ENCODE data around the gene NCF4.
A peak's percentile ranks its signal among the peaks of the same experiment; 100 is the strongest.

Gene NCF4

GRCh38 chr22:36838119-36839030 is 22.4 kb upstream of the NCF4 start:
- DNase-seq (ENCODE audit: low spot score) = no peak

- DNase-seq (ENCODE audit: low spot score) = no peak
These were observed 21.3 kb upstream of the NCF4 start for GRCh38 chr22:36839356-36840073.

DNA sequence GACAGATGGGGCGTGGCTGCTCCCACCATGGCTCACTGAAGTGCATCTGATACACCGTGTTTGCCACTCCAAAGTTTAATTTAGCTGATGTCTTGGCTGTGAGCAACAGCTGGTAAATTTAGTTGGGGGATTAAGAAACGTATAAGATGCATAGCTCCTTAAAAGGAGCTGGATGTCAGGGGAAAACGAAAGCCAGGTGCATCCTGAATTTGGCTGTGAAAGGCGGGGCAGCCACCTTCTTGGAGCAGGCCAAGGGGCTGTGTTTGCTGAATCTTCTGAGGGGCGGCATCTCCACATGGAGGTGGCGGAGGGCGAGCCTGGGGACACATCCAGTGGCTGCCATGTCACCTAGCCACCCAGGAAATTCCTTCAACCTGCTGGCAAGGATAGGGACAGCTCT is 20.7 kb upstream of the NCF4 start:
- DNase-seq (ENCODE audit: low spot score) = no peak

- DNase-seq (ENCODE audit: low spot score) = no peak
These were observed 14.5 kb upstream of the NCF4 start for GRCh38 chr22:36846271-36846670.

DNA sequence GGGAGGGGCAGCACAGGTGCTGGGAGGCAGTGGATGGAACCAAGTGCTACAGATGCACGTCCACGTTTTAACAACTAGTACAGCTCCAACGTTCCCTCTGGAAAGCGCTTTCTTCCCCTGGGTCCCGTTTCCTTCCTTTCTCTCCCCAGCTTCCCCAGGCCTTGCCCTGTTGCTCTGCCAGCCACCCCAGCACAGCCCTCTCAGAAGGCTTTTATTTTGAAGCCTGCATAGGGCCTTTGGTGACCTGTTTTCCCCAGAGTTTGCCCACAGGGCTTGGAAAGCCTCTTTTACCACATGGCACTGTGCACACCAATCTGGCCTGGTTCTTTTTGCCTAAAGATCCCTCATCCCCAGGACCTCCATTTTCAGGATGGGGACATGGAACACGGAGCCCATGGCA is 13.9 kb upstream of the NCF4 start:
- DNase-seq (ENCODE audit: low spot score) = no peak

GRCh38 chr22:36850056-36850455 is 10.8 kb upstream of the NCF4 start:
- DNase-seq (ENCODE audit: low spot score) = no peak

DNA sequence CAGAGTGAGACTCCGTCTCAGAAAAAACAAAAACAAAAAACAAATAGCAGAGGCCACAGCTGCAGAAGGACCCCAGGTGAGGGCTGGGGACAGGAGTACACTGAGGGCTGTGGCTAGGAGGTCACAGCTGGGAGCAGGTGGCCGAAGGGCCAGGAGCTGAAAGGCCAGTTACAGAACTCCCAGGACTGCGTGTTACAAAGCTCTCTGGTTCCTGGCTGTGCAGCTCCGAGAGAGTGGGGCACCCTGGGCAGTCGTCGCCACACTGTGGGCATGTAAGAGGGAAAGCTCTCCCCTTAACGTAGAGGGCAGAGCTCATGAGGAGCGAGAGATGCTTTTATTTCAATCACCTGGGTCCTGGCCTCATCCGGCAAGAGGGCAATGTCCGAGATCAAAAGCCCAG is 10.1 kb upstream of the NCF4 start:
- DNase-seq (ENCODE audit: low spot score) = no peak

DNA sequence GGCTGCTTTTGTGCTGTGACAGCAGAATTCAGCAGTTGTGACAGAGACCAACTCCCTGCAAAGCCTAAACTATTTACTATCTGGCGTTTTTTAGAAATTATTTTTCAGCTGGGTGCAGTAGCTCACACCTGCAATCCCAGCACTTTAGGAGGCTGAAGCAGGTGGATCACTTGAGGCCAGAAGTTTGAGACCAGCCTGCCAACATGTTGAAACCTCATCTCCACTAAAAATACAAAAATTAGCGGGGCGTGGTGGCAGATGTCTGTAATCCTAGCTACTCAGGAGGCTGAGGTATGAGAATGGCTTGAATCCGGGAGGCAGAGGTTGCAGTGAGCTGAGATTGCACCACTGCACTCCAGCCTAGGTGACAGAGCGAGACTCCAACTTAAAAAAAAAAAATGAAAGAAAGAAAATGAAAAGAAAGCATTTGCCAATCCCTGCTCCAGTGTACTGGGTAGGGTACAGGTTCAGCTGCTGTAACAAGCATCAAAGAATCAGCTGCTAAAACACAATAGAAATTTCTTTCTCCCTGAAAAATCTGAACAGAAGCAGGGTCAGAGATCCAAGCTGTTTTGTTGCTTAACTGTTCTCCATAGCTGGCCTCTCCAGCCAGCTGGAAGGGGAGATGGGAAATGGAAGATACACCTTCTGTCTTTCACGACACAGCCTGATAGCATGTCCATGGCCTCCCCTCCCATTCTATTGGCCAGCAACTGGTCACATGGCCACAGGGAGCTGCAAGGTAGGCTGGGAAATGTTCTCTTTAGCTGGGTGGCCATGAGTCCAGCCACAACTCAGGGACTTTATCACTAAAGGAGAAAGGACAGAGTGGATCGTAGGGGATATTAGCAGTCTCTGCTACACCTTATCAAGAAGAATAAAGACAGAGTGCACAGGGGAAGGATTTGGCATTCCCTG is 8.5 kb upstream of the NCF4 start:
- DNase-seq (ENCODE audit: low spot score) = no peak

GRCh38 chr22:36853407-36854099 is 7.3 kb upstream of the NCF4 start:
- peak; percentile 31 for DNase-seq (ENCODE audit: low spot score)

DNA sequence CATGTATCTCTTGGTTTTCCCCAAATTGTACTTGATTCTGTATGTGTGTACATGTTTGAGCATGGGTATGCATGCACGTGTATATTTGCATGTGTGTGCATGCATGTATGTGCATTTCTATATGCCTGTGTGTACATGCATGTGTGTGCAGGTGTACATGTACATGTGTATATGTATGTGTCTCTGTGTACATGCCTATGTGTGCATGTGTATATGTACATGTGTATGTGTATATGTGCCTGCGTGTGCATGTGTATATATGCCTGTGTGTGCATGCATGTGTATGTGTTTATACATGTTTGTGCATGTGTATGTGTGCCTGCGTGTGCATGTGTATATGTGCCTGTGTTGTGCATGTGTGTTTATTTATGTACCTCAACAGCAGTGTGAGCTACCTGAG is 5.3 kb upstream of the NCF4 start:
- DNase-seq (ENCODE audit: low spot score) = no peak

GRCh38 chr22:36856121-36856791 is 4.5 kb upstream of the NCF4 start:
- DNase-seq (ENCODE audit: low spot score) = peak; percentile 83

GRCh38 chr22:36856792-36857135 is 4.0 kb upstream of the NCF4 start:
- no peak for DNase-seq (ENCODE audit: low spot score)

GRCh38 chr22:36858156-36858555 is 2.6 kb upstream of the NCF4 start:
- no peak for DNase-seq (ENCODE audit: low spot score)

DNA sequence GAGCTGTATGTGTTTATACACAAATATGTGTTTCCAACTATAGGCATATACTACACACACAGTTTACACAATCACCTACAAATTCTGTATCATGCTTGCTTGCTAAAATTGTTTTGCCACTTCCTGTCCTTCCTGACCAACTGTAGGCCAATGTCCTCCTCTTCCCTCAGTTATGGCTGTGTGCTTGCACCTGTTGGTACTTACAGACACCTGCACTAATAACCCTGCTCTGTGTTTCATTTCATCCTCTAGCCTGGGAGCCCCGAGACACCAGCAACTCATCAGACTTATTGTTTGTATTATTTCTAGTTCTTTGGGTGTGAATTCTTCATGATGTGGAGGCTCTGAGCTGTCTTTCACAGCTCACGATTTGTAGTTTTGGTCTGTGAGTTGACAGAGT is 1.8 kb upstream of the NCF4 start:
- no peak for DNase-seq (ENCODE audit: low spot score)

GRCh38 chr22:36860017-36860416 is 789 bp upstream of the NCF4 start:
- no peak for DNase-seq (ENCODE audit: low spot score)

- DNase-seq (ENCODE audit: low spot score) = no peak
These were observed 377 bp upstream of the NCF4 start for GRCh38 chr22:36860438-36860820.

GRCh38 chr22:36862251-36863242 is 1.7 kb downstream of the NCF4 start:
- no peak for DNase-seq (ENCODE audit: low spot score)

DNA sequence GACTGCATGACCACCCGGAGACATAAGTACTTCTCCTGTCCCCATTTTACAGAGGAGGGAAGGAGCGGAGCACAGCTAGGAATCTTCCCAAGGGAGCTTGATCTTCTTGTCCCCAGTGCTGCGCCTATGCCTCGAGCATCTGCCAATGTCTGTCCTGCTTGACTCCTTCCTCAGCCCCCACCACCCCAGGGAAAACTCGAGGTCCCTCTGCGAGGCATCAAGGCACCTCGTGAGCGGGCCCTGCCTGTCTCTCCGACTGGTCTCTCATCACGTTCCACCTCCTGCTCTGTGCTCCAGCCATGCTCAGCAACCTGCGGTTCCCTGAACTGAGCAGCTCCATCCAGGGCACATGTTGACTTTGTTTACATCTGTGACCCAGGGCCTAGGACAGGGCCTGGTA is 2.5 kb downstream of the NCF4 start:
- no peak for DNase-seq (ENCODE audit: low spot score)

- DNase-seq (ENCODE audit: low spot score) = no peak
These were observed 3.2 kb downstream of the NCF4 start for GRCh38 chr22:36863979-36864378.
